ENCODE results near the gene UCMA. TPM values are rescaled to one million over a fixed set of nuclear protein-coding genes. Genes with fewer than 3 reads are reported as not detected.

The UCMA gene
- total RNA-seq, 1 experiment from 2014 or later: 1.0 TPM

DNA sequence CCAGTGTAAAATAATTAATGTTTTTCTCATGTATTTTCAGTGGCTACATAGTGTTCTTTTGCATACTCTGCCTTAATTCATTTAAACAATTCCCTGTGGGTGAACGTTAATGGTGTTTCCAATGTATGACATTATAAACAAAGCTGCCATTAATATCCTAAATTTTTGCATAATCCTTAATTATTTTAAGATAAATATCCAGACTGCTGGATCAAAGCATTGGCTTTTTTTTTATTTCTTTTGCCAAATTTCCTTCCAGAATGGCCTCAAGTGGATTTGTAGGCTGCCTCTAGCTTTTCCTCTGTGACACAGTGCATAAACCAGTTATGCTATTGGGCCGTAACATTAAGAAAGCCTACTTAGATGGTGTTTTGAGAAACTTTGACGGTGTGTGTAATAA lies 43.4 kb downstream of the UCMA start:
- no peaks in the 10 kb centered on the region for H3K4me1 Mint-ChIP-seq
- no peak overlapping the region for H3K4me3 Mint-ChIP-seq
- ATAC-seq (no peak), DNase-seq (ENCODE audit: low spot score) (no peak)
- CTCF ChIA-PET: no interaction called here
- TF ChIP-seq SMAD3 (CRISPR knock-in tag; IDR thresholded peaks at IDR 0.05; ENCODE audit: borderline replicate concordance) (no peak), ZNF263 (CRISPR knock-in tag; IDR thresholded peaks at IDR 0.05; ENCODE audit: low read depth) (no peak), JAZF1 (CRISPR knock-in tag; IDR thresholded peaks at IDR 0.05) (no peak), ZNF416 (CRISPR knock-in tag; IDR thresholded peaks at IDR 0.05) (no peak), ESRRA (CRISPR knock-in tag; IDR thresholded peaks at IDR 0.05; ENCODE audit: borderline replicate concordance) (no peak), HMGA2 (CRISPR knock-in tag; IDR thresholded peaks at IDR 0.05) (no peak), ZNF219 (CRISPR knock-in tag; IDR thresholded peaks at IDR 0.05; ENCODE audit: borderline replicate concordance) (no peak), SOX15 (CRISPR knock-in tag; IDR thresholded peaks at IDR 0.05) (no peak), NFATC4 (CRISPR knock-in tag; IDR thresholded peaks at IDR 0.05) (no peak), PRRX2 (CRISPR knock-in tag; IDR thresholded peaks at IDR 0.05) (no peak), NFYB (CRISPR knock-in tag; conservative IDR thresholded peaks at IDR 0.05; ENCODE audit: low read depth) (no peak)
- TF ChIP-seq, protein P1, sequence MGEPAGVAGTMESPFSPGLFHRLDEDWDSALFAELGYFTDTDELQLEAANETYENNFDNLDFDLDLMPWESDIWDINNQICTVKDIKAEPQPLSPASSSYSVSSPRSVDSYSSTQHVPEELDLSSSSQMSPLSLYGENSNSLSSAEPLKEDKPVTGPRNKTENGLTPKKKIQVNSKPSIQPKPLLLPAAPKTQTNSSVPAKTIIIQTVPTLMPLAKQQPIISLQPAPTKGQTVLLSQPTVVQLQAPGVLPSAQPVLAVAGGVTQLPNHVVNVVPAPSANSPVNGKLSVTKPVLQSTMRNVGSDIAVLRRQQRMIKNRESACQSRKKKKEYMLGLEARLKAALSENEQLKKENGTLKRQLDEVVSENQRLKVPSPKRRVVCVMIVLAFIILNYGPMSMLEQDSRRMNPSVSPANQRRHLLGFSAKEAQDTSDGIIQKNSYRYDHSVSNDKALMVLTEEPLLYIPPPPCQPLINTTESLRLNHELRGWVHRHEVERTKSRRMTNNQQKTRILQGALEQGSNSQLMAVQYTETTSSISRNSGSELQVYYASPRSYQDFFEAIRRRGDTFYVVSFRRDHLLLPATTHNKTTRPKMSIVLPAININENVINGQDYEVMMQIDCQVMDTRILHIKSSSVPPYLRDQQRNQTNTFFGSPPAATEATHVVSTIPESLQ (CRISPR knock-in tag; IDR thresholded peaks at IDR 0.05): no peak
- TF ChIP-seq, protein P2, sequence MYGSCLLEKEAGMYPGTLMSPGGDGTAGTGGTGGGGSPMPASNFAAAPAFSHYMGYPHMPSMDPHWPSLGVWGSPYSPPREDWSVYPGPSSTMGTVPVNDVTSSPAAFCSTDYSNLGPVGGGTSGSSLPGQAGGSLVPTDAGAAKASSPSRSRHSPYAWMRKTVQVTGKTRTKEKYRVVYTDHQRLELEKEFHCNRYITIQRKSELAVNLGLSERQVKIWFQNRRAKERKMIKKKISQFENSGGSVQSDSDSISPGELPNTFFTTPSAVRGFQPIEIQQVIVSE (CRISPR knock-in tag; IDR thresholded peaks at IDR 0.05; ENCODE audit: borderline replicate concordance): no peak
- TF ChIP-seq, protein P3, sequence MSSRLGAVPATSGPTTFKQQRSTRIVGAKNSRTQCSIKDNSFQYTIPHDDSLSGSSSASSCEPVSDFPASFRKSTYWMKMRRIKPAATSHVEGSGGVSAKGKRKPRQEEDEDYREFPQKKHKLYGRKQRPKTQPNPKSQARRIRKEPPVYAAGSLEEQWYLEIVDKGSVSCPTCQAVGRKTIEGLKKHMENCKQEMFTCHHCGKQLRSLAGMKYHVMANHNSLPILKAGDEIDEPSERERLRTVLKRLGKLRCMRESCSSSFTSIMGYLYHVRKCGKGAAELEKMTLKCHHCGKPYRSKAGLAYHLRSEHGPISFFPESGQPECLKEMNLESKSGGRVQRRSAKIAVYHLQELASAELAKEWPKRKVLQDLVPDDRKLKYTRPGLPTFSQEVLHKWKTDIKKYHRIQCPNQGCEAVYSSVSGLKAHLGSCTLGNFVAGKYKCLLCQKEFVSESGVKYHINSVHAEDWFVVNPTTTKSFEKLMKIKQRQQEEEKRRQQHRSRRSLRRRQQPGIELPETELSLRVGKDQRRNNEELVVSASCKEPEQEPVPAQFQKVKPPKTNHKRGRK (CRISPR knock-in tag; IDR thresholded peaks at IDR 0.05; ENCODE audit: borderline replicate concordance): no peak
- TF ChIP-seq, protein P4, sequence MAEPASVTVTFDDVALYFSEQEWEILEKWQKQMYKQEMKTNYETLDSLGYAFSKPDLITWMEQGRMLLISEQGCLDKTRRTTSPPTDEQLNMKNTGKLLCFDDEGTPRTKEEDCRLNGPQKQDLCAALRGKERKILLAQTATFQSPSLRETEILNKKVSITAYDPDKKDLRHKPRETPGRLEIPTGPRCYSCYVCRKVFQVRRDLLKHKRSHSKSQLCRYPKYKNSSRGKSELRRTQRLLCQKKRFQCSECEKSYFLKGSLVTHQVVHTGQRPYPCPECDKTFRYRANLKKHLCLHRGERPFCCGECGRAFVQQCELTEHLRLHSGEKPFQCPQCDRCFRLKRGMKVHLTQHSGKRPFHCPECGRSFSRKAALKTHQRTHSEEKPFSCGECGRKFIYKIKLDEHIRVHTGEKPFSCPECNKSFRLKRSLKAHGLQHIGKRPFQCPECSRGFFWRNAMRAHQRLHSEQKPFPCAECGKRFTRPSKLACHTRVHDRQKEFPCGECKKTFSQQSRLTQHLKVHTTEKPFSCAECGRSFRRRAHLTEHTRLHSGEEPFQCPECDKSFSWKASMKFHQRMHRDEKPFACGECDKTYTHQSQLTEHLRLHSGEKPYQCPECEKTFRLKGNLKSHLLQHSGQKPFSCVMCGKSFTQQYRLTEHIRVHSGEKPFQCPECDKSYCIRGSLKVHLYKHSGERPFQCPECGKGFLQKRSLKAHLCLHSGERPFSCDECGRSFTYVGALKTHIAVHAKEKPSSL (CRISPR knock-in tag; conservative IDR thresholded peaks at IDR 0.05): no peak
- TF ChIP-seq, protein P5, sequence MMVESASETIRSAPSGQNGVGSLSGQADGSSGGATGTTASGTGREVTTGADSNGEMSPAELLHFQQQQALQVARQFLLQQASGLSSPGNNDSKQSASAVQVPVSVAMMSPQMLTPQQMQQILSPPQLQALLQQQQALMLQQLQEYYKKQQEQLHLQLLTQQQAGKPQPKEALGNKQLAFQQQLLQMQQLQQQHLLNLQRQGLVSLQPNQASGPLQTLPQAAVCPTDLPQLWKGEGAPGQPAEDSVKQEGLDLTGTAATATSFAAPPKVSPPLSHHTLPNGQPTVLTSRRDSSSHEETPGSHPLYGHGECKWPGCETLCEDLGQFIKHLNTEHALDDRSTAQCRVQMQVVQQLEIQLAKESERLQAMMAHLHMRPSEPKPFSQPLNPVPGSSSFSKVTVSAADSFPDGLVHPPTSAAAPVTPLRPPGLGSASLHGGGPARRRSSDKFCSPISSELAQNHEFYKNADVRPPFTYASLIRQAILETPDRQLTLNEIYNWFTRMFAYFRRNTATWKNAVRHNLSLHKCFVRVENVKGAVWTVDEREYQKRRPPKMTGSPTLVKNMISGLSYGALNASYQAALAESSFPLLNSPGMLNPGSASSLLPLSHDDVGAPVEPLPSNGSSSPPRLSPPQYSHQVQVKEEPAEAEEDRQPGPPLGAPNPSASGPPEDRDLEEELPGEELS (CRISPR knock-in tag; IDR thresholded peaks at IDR 0.05): no peak
- TF ChIP-seq, protein P6, sequence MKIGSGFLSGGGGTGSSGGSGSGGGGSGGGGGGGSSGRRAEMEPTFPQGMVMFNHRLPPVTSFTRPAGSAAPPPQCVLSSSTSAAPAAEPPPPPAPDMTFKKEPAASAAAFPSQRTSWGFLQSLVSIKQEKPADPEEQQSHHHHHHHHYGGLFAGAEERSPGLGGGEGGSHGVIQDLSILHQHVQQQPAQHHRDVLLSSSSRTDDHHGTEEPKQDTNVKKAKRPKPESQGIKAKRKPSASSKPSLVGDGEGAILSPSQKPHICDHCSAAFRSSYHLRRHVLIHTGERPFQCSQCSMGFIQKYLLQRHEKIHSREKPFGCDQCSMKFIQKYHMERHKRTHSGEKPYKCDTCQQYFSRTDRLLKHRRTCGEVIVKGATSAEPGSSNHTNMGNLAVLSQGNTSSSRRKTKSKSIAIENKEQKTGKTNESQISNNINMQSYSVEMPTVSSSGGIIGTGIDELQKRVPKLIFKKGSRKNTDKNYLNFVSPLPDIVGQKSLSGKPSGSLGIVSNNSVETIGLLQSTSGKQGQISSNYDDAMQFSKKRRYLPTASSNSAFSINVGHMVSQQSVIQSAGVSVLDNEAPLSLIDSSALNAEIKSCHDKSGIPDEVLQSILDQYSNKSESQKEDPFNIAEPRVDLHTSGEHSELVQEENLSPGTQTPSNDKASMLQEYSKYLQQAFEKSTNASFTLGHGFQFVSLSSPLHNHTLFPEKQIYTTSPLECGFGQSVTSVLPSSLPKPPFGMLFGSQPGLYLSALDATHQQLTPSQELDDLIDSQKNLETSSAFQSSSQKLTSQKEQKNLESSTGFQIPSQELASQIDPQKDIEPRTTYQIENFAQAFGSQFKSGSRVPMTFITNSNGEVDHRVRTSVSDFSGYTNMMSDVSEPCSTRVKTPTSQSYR (CRISPR knock-in tag; IDR thresholded peaks at IDR 0.05): no peak
- POLR2A ChIA-PET: no interaction called here
- H3K9me3 Mint-ChIP-seq: peaks cover 12% of the 10 kb centered on the region
- H3K36me3 Mint-ChIP-seq: peaks cover 78% of the 10 kb centered on the region
- H3K27ac Mint-ChIP-seq: no peak overlapping the region
- H3K27me3 Mint-ChIP-seq (ENCODE audit: low read depth): no peaks in the 10 kb centered on the region
